Gastrocnemius medialis (tissue), 4 donors: Measurements from ENCODE around the gene AHDC1. TPM values are rescaled to one million over a fixed set of nuclear protein-coding genes. Genes with fewer than 3 reads are reported as not detected.

Experiments used
- ATAC-seq, 2 donors: fragments of 150-250 bp; one replicate each; pipeline ENCODE4 v1.9.1; 2016
- DNase-seq, 2 donors: peaks; one replicate each; pipeline ENCODE4 v3.0.0-alpha.2; 2019
- H3K27ac ChIP-seq, 4 donors: fragments of 200-600 bp; sonication (generic); 1 replicate in 1 of 4; 2 replicates in 3 of 4; pipeline ENCODE4 v1.5.1; 2016 to 2018; ENCODE audit warnings: mild to moderate bottlenecking in 2 of 4, moderate library complexity in 1 of 4
- H3K27me3 ChIP-seq, 3 donors: fragments of 200-600 bp; sonication (generic) in 2 of 3; 1 replicate in 1 of 3; 2 replicates in 2 of 3; pipeline versions ENCODE4 v1.5.1 to v1.6.0; 2016 to 2019; ENCODE audit warnings: mild to moderate bottlenecking in 1 of 3, moderate library complexity in 1 of 3
- H3K36me3 ChIP-seq, 2 donors: fragments of 200-600 bp; sonication (generic) in 1 of 2; one replicate each; pipeline ENCODE4 v1.5.1; 2017 to 2018
- H3K4me1 ChIP-seq, 2 donors: fragments of 200-600 bp; sonication (generic) in 1 of 2; one replicate each; pipeline ENCODE4 v1.5.1; 2016 to 2017; ENCODE audit warnings: mild to moderate bottlenecking in 2 of 2
- H3K4me3 ChIP-seq, 4 donors: fragments of 200-600 bp; sonication (generic) in 3 of 4; 1 replicate in 1 of 4; 2 replicates in 3 of 4; pipeline ENCODE4 v1.5.1; 2016 to 2019; ENCODE audit warnings: mild to moderate bottlenecking in 2 of 4
- H3K9me3 ChIP-seq, 3 donors: fragments of 200-600 bp; sonication (generic) in 2 of 3; 1 replicate in 1 of 3; 2 replicates in 2 of 3; pipeline ENCODE4 v1.5.1; 2016 to 2019
- POLR2A ChIP-seq, 2 donors: fragments of 450-650 bp; IDR thresholded peaks; one replicate each; pipeline ENCODE4 v1.6.1; 2017; ENCODE audit warnings: antibody characterized with exemption in 2 of 2, mild to moderate bottlenecking in 2 of 2, moderate library complexity in 2 of 2
- in situ Hi-C, 4 donors: fragments of 200-750 bp; cut with MboI; loops; one replicate each; pipeline versions ENCODE4 v1.15.0 to v1.8.0; 2017; ENCODE audit warnings: low sequenced_read_pairs in 4 of 4
- intact Hi-C: fragments of 100-400 bp; cut with DNase I; formaldehyde crosslinking; loops from one replicate; pipeline ENCODE4 v1.15.1; 2023; ENCODE audit warnings: low total_unique reads
- total RNA-seq, 4 donors: library from RNA; depleted of rRNA; stranded (reverse); fragments of >200 nt; gene quantifications; one replicate each; pipeline versions ENCODE4 v1.1.0 to v1.2.3, GENCODE V29; 2016
- TF ChIP-seq, protein P1 (sequence below), 5 experiments: fragments of 450-650 bp in 3 of 5; fragments of 200-600 bp in 2 of 5; sonication (generic) in 2 of 5; IDR thresholded peaks in 4 of 5; conservative IDR thresholded peaks in 1 of 5; 1 replicate in 4 of 5; 2 replicates in 1 of 5; pipeline ENCODE4 v1.5.1; 2016 to 2019; ENCODE audit warnings: antibody characterized with exemption in 5 of 5, mild to moderate bottlenecking in 3 of 5, moderate library complexity in 3 of 5

AHDC1 gene
- total RNA-seq, 4 donors from 2014 or later, result 22.2 to 57.9 (median 35.2) TPM

DNA sequence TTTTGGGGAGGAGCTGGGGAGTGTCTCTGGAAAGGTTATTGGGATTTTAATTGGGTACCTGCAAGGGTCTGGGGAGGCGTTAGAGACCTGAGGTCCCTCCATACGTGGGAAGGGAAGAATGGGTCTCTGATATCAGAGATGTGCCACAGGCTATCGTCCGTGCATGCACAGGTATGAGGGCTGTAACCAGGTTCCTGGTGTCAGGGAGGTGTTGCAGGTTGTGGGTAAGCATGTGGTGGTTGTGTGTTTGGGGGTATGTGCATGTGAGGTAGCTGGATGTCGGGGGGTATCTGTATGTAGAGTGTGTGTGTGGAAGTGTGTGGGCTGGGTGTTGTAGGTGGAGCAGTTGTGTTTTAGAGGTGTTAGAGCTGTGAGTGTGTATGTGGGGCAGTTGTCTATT is 8.3 kb downstream of the AHDC1 start:
- DNase-seq (no peak), ATAC-seq (no peak)
- Histone ChIP-seq H3K4me1 (peaks cover 99 to 100% of the 10 kb centered on the region in 2 donors), H3K27me3 (no peaks in the 10 kb centered on the region), H3K9me3 (no peaks in the 10 kb centered on the region), H3K27ac (peak overlapping the region; percentile 97 to 100 (median 100)), H3K36me3 (no peaks in the 10 kb centered on the region), H3K4me3 (no peak overlapping the region)
- TF ChIP-seq, protein P1, sequence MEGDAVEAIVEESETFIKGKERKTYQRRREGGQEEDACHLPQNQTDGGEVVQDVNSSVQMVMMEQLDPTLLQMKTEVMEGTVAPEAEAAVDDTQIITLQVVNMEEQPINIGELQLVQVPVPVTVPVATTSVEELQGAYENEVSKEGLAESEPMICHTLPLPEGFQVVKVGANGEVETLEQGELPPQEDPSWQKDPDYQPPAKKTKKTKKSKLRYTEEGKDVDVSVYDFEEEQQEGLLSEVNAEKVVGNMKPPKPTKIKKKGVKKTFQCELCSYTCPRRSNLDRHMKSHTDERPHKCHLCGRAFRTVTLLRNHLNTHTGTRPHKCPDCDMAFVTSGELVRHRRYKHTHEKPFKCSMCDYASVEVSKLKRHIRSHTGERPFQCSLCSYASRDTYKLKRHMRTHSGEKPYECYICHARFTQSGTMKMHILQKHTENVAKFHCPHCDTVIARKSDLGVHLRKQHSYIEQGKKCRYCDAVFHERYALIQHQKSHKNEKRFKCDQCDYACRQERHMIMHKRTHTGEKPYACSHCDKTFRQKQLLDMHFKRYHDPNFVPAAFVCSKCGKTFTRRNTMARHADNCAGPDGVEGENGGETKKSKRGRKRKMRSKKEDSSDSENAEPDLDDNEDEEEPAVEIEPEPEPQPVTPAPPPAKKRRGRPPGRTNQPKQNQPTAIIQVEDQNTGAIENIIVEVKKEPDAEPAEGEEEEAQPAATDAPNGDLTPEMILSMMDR (IDR thresholded peaks at IDR 0.05 in 4 of 5, conservative IDR thresholded peaks at IDR 0.05 in 1 of 5), result no peak
- no peak for TF ChIP-seq POLR2A (IDR thresholded peaks at IDR 0.05)
- intact Hi-C loops, result no loop called here
- in situ Hi-C loops, result no loop called here

DNA sequence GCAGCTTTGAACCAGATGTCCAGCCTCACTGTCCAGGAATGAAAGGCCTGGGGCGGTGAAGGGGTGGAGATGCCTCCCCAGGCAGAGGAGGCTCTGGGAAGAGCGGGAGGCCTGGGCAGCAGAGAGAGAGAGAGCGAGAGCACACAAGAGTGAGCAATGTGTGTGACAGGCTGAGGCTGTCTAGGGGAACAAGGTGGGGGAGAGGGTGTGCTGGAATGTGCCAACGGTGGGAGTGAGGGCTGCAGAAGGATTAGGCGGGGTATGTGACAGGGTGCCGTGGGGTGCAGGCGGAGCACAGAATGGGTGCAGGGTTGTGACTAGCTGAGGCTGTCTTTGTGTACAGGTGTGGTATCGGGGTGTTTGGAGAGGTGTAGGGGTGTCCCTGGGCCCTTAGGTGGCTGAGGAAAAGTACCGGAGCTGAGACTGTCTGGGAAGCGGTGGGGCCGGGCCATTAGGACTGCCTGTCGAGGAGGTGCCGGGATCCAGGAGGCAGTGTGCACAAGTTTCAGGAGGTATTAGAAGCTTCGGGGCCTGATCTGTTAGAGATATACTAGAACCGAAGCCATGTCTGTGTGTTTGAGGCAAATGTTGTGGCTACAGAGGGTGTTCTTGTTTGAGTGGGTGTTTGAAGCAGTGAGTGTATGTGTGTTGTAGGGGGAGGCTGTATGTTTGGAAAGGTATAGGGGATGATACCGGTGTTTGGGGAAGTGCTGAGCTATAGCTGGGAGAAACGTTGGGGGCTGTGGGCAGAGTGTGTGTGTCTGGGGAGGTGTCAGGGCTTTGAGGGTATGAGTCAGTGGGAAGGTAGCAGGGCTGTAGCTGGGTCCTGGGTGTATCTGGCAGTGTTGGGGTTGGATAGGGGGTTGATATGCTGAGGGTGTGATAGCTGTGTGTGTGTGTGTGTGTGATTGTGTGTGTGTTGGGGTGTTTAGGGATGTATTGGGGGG is 9.1 kb downstream of the AHDC1 start:
- Histone ChIP-seq H3K36me3 (no peaks in the 10 kb centered on the region), H3K9me3 (no peaks in the 10 kb centered on the region), H3K27ac (peak overlapping the region; percentile 97 to 100 (median 100)), H3K4me3 (peak overlapping the region in 1 of 4 donors; percentile 16), H3K4me1 (peaks cover 99 to 100% of the 10 kb centered on the region in 2 donors), H3K27me3 (no peaks in the 10 kb centered on the region)
- in situ Hi-C loops (no loop called here), intact Hi-C loops (no loop called here)
- TF ChIP-seq, protein P1 (IDR thresholded peaks at IDR 0.05 in 4 of 5, conservative IDR thresholded peaks at IDR 0.05 in 1 of 5), result no peak
- TF ChIP-seq POLR2A (IDR thresholded peaks at IDR 0.05), result no peak
- ATAC-seq (peak in 1 of 2 donors; percentile 31), DNase-seq (no peak)

DNA sequence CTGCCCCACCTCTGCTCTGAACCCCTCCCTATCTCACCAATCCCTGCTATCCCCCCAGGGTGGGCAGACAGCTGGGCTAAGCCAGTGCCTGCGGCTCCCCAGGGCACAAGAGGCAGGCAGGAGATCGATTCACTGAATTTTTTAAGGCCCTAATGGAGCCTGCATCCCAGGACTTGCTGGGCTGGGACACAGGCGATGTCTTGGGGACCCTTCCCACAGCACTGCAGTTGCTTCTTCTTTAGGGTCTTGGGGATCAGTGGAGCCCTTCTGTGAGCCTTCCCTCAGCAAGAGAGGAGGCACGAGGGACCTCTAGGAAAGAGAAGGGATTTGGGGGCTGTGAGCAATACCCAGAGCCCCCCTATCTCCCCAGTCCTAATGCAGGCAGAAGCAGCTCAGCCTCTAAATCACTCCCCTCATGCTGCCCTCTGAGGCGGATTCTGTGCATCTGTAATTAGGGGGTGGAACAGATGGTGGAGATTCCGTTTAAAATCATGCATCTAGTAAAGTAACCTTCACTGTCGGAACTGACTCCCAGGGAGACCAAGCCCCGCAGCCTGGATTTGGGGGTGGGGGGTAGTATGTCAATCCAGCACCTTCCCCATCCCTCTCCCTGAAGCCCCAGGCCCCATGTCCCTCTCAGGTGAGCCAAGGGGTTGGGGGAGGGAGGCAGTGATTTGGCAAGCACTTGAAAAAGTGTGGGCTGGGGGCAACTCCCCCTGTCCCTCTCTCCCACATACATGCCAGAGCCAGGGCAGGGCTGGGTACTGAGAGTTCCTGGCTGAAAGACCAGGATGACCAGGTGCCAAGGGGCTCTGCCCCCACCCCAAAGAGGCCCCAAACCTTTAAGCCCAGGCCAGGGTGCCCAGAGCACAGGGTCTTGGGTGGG is 10.0 kb downstream of the AHDC1 start:
- Histone ChIP-seq H3K27me3 (no peaks in the 10 kb centered on the region), H3K4me1 (peaks cover 98 to 100% of the 10 kb centered on the region in 2 donors), H3K4me3 (peak overlapping the region in 2 of 4 donors; percentile 0 to 46), H3K9me3 (no peaks in the 10 kb centered on the region), H3K27ac (peak overlapping the region; percentile 97 to 100 (median 100)), H3K36me3 (no peaks in the 10 kb centered on the region)
- in situ Hi-C loops, result no loop called here
- no peak for DNase-seq
- intact Hi-C loops, result no loop called here
- no peak for ATAC-seq
- TF ChIP-seq, protein P1 (IDR thresholded peaks at IDR 0.05 in 4 of 5, conservative IDR thresholded peaks at IDR 0.05 in 1 of 5), result no peak
- TF ChIP-seq POLR2A (IDR thresholded peaks at IDR 0.05), result no peak

DNA sequence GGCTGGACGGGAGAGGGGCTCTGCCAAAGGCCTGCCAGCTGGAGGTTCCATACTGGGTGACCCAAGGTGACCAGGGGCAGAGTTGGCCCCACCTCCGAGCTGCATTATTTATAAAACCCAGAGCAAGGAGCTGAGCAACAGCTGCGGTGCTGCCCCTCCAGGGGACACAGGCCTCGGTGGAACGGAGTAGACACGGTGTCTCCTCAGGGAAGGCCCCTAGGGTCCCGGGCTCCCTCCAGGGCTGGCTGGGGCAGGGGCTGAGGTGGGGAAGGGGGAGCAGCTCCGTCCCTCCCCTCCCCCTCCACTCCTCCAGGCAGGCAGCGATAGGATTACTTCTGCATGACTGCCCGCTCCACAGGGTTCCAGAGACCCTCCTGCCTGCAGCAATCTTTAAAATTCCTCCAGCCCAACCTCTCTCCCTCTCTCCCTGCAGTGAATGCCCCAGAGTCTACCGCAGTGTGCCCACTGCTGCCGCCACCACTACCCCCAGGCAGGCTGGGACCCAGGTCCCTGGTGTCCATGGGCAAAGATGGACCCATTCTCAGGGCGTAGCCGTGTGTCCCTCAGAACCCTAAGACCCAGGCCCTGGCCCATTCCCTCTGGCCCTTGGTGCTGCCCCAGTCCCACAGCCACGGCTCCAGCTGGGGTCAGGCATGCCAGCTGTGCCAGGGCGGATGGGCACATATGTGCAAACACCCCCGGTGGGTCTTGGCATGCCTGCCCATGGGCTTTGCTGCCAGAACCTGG is 10.8 kb downstream of the AHDC1 start:
- Histone ChIP-seq H3K27ac (peak overlapping the region; percentile 97 to 100 (median 100)), H3K36me3 (no peaks in the 10 kb centered on the region), H3K9me3 (no peaks in the 10 kb centered on the region), H3K27me3 (no peaks in the 10 kb centered on the region), H3K4me1 (peaks cover 97 to 100% of the 10 kb centered on the region in 2 donors), H3K4me3 (peak overlapping the region in 2 of 4 donors; percentile 0 to 46)
- no peak for DNase-seq
- intact Hi-C loops, result no loop called here
- TF ChIP-seq, protein P1 (IDR thresholded peaks at IDR 0.05 in 4 of 5, conservative IDR thresholded peaks at IDR 0.05 in 1 of 5), result no peak
- no peak for TF ChIP-seq POLR2A (IDR thresholded peaks at IDR 0.05)
- in situ Hi-C loops, result no loop called here
- peak in 1 of 2 donors; percentile 32 for ATAC-seq
